Brain microvascular endothelial cell (primary cell): ENCODE data around the gene TICRR.

ENCODE experiments used
- DNase-seq: peaks from one replicate; pipeline ENCODE4 v3.0.0-alpha.2; 2020
- H3K27ac ChIP-seq: fragments of 250-450 bp; sonication (Bioruptor Pico); 2 replicates; pipeline ENCODE4 v1.5.1; 2020; ENCODE audit warnings: mild to moderate bottlenecking, moderate library complexity
- H3K27me3 ChIP-seq: fragments of 250-450 bp; sonication (Bioruptor Pico); replicated peaks from 2 replicates; pipeline ENCODE4 v1.5.1; 2020; ENCODE audit warnings: mild to moderate bottlenecking
- H3K36me3 ChIP-seq: fragments of 250-450 bp; sonication (Bioruptor Pico); replicated peaks from 2 replicates; pipeline ENCODE4 v1.5.1; 2020; ENCODE audit warnings: mild to moderate bottlenecking
- H3K4me3 ChIP-seq: 2 replicates; pipeline ENCODE4 v1.5.1; 2011; ENCODE audit warnings: low read depth, mild to moderate bottlenecking, control low read depth, low read length, moderate library complexity
- in situ Hi-C: cut with HindIII; loops from 2 replicates; pipeline ENCODE4 v1.10.0; 2017; ENCODE audit warnings: low sequenced_read_pairs, low pct_ligation_motif_present
- TF ChIP-seq, protein P1 (sequence below): IDR thresholded peaks from 2 replicates; pipeline ENCODE4 v1.5.1; 2011; ENCODE audit warnings: low read depth, mild to moderate bottlenecking, moderate library complexity, low read length, control low read depth, inconsistent platforms; ENCODE audit errors: missing control alignments

Gene TICRR

DNA sequence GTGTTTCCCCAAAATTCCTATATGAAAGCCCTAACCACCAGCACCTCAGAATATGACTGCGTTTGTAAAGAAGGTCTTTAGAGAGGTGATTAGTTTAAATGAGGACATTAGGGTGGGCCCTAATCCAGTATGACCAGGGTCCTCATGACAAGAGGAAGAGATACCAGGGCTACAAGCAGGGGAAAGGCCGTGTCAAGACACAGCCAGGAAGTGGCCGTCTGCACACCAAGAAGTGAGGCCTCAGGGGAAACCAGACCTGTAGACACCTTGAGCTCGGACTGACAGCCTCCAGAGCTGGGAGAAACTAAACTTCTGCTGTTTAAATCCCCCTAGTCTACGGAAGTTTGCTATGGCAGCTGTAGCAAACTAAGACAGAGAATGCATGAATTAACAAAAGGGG, 65.8 kb downstream of the TICRR start:
- in situ Hi-C loops, result no loop called here
- TF ChIP-seq, protein P1, sequence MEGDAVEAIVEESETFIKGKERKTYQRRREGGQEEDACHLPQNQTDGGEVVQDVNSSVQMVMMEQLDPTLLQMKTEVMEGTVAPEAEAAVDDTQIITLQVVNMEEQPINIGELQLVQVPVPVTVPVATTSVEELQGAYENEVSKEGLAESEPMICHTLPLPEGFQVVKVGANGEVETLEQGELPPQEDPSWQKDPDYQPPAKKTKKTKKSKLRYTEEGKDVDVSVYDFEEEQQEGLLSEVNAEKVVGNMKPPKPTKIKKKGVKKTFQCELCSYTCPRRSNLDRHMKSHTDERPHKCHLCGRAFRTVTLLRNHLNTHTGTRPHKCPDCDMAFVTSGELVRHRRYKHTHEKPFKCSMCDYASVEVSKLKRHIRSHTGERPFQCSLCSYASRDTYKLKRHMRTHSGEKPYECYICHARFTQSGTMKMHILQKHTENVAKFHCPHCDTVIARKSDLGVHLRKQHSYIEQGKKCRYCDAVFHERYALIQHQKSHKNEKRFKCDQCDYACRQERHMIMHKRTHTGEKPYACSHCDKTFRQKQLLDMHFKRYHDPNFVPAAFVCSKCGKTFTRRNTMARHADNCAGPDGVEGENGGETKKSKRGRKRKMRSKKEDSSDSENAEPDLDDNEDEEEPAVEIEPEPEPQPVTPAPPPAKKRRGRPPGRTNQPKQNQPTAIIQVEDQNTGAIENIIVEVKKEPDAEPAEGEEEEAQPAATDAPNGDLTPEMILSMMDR, result no peak
- no peak for DNase-seq
- no peak overlapping the region for H3K4me3 ChIP-seq
- peaks cover 13% of the 10 kb centered on the region for H3K36me3 ChIP-seq
- no peaks in the 10 kb centered on the region for H3K27me3 ChIP-seq
- H3K27ac ChIP-seq, result no peak overlapping the region

DNA sequence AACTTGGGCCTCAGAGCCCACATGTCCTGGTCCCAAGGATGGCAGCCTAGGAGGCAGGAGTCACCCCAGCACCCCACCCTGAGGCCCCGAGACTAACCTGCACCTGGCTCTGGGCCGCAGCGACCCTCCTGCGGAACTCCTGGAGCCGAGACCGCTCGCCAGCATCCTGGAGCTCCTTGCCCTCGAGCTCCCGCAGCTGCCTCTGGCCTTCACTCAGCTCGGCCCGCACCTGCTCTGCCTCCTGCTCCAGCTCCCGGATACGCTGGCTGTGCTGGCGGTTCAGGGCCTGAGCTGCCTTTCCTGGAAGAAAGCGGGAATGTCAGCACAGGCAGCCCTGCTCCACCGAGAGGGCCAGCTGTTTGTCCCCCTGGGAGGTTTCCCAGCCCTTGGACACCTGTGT, 66.8 kb downstream of the TICRR start:
- Histone ChIP-seq H3K4me3 (no peak overlapping the region), H3K36me3 (peaks cover 16% of the 10 kb centered on the region), H3K27me3 (no peaks in the 10 kb centered on the region), H3K27ac (no peak overlapping the region)
- TF ChIP-seq, protein P1, result no peak
- in situ Hi-C loops, result no loop called here
- no peak for DNase-seq

DNA sequence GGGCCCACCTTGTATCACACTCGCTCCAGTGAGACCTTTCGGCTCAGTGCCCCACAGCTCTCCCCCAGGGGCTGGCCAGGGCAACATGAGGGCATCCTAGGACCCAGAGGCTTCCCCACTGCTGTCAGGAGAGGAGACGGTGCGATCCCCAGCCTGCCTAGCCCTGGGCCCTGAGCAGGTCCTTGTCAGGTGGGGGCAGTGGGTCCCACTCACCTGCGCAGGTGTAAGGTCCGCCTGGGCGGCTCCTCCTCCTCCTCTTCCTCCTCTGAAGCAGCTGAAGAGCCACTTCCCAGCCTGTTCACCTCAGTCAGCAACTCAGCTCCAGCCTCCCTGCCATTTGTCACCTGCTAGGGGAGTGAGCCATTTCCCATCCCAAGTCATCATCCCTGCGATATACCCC, 70.4 kb downstream of the TICRR start:
- DNase-seq, result no peak
- TF ChIP-seq, protein P1, result no peak

DNA sequence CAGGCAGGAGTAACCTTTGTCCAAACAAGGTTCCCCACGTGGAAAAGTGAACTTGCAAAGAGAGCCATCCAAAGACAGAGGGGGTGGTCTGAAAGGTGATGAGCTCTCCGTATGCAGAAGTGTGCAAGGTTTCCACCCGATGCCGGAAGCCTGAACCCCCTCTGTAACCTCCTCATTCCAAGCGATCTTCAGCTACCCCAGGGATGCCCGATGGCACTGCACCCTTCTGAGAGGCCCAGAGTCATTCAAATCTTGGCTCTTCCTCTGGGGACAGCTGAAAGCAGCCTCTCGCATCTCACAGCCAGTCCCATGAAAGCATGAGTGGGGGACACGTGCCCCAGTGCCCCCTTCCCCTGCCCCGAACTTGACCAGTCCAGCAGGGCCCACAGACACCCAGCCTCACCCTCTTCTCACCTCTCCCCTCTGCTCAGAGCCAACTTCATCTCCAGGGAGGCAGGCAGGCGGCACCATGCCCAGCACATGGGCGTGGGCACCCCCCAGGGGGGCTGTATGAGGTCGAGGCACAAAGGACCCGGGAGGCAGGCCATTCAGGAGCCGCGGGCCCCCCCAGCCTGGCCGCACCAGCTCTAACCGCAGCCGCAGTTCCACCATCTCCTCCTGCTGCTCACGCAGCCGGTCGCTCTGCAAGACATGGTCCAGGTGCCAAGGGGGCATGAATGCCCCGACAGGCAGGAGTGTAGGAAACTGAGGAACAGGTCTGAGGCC, 71.3 kb downstream of the TICRR start:
- TF ChIP-seq, protein P1, result no peak
- H3K4me3 ChIP-seq, result no peak overlapping the region
- no peak for DNase-seq
- H3K27me3 ChIP-seq, result no peaks in the 10 kb centered on the region
- H3K36me3 ChIP-seq, result peaks cover 13% of the 10 kb centered on the region
- in situ Hi-C loops, result no loop called here
- no peak overlapping the region for H3K27ac ChIP-seq

More for the DNA sequence above, 70.4 kb downstream of the TICRR start:
- Histone ChIP-seq H3K27me3 (no peaks in the 10 kb centered on the region), H3K4me3 (no peak overlapping the region), H3K36me3 (peaks cover 20% of the 10 kb centered on the region), H3K27ac (no peak overlapping the region)
- in situ Hi-C loops, result no loop called here

DNA sequence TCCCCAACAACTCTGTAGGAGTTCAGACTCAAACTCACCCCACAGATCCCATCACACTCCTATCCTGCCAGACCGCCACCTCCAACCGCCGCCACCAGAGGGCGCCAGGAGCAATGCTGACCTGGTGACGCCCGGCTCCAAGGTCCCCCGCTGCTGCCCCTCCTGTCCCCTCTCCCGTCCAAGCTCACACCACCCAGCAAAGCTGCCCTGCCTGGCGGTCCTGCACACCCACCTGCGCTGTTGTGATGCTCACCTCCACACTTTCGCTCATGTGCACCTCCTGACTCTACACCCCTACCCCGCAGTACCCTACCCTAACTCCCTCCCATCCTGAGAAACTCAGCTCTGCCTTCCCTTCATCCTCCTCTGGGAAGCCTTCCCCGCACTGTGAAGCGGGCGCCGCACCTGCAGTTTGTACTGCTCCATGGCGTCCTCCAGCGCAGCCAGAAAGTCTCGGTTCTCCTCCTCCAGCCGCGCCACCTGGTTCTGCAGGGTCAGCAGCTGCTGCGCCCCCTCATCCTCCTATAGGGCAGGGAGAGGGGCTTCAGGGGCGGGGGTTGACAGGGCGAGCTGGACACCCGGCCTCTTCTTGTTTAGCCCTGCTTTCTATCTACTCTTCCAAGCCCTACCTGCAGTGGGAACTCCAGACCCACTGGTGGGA, 72.1 kb downstream of the TICRR start:
- Histone ChIP-seq H3K36me3 (peaks cover 8% of the 10 kb centered on the region), H3K27me3 (no peaks in the 10 kb centered on the region), H3K4me3 (no peak overlapping the region), H3K27ac (no peak overlapping the region)
- TF ChIP-seq, protein P1, result peak; percentile 96
- in situ Hi-C loops, result no loop called here
- peak; percentile 56 for DNase-seq
